Esophagus muscularis mucosa (tissue), 4 donors: ENCODE data around the gene GARRE1. TPM values are rescaled to one million over a fixed set of nuclear protein-coding genes. Genes with fewer than 3 reads are reported as not detected.
A peak's percentile ranks its signal among the peaks of the same experiment; 100 is the strongest.

ENCODE experiments used
- DNase-seq: peaks from one replicate; pipeline ENCODE4 v3.0.0-alpha.2; 2017; ENCODE audit errors: extremely low spot score
- H3K27ac ChIP-seq, 4 donors: fragments of 200-600 bp; sonication (generic); replicated peaks in 1 of 4; 1 replicate in 3 of 4; 2 replicates in 1 of 4; pipeline ENCODE4 v1.5.1; 2016 to 2019; ENCODE audit warnings: mild to moderate bottlenecking in 1 of 4
- H3K27me3 ChIP-seq, 4 donors: fragments of 200-600 bp; sonication (generic); one replicate each; pipeline versions ENCODE4 v1.5.1 to v1.6.0; 2016 to 2019
- H3K36me3 ChIP-seq, 4 donors: fragments of 200-600 bp; sonication (generic); one replicate each; pipeline ENCODE4 v1.5.1; 2016 to 2019
- H3K4me1 ChIP-seq, 4 donors: fragments of 200-600 bp; sonication (generic); one replicate each; pipeline ENCODE4 v1.5.1; 2016 to 2019
- H3K4me3 ChIP-seq, 4 donors: fragments of 200-600 bp; sonication (generic); 1 replicate in 2 of 4; 2 replicates in 2 of 4; pipeline ENCODE4 v1.5.1; 2016 to 2019; ENCODE audit warnings: mild to moderate bottlenecking in 4 of 4, moderate library complexity in 1 of 4
- H3K9me3 ChIP-seq, 4 donors: fragments of 200-600 bp; sonication (generic); 1 replicate in 3 of 4; 2 replicates in 1 of 4; pipeline ENCODE4 v1.5.1; 2016 to 2019
- CTCF ChIP-seq, 3 experiments: fragments of 200-600 bp in 2 of 3; fragments of 450-650 bp in 1 of 3; sonication (generic) in 2 of 3; IDR thresholded peaks; one replicate each; pipeline ENCODE4 v1.5.1; 2017 to 2019; ENCODE audit warnings: antibody characterized with exemption in 3 of 3, mild to moderate bottlenecking in 2 of 3, moderate library complexity in 1 of 3
- EP300 ChIP-seq: sonication (generic); formaldehyde crosslinking; IDR thresholded peaks from one replicate; pipeline ENCODE4 v1.6.1; 2017; ENCODE audit warnings: antibody characterized with exemption
- POLR2A ChIP-seq: fragments of 450-650 bp; IDR thresholded peaks from one replicate; pipeline ENCODE4 v1.6.1; 2017; ENCODE audit warnings: antibody characterized with exemption, moderate library complexity, mild to moderate bottlenecking, low read depth
- POLR2AphosphoS5 ChIP-seq, 2 donors: sonication (generic); formaldehyde crosslinking; IDR thresholded peaks; one replicate each; pipeline ENCODE4 v1.6.1; 2017; ENCODE audit warnings: antibody characterized with exemption in 2 of 2
- WGBS: methylation state at CpG from one replicate; pipeline ENCODE4 v1.1.5; 2018; 5-methylcytosine and 5-hydroxymethylcytosine counted together
- intact Hi-C: fragments of 100-400 bp; cut with DNase I; formaldehyde crosslinking; loops from one replicate; pipeline ENCODE4 v1.15.1; 2023
- total RNA-seq, 4 donors: library from RNA; depleted of rRNA; stranded (reverse); fragments of >200 nt; gene quantifications; one replicate each; pipeline versions ENCODE4 v1.1.0 to v1.2.1, GENCODE V29; 2016

GARRE1 gene
- total RNA-seq, 4 donors from 2014 or later = 11.2 to 31.0 (median 20.8) TPM

GRCh38 chr19:34265221-34265650, 10.9 kb downstream of the GARRE1 start:
- intact Hi-C loops = no loop called here
- no peaks in the 10 kb centered on the region for H3K9me3 ChIP-seq
- peak overlapping the region; percentile 23 to 36 (median 29) for H3K4me3 ChIP-seq
- no peaks in the 10 kb centered on the region for H3K27me3 ChIP-seq
- DNase-seq = no peak
- TF ChIP-seq CTCF (IDR thresholded peaks at IDR 0.05) (no peak), POLR2AphosphoS5 (IDR thresholded peaks at IDR 0.05) (peak; percentile 58 to 68), EP300 (no peak), POLR2A (no peak)
- WGBS = 60% methylated on average over 6 of the region's 6 CpGs
- peaks cover 27 to 53% (median 45%) of the 10 kb centered on the region in 4 donors for H3K4me1 ChIP-seq
- peak overlapping the region in 2 of 4 donors; percentile 44 to 59 for H3K27ac ChIP-seq
- H3K36me3 ChIP-seq = no peaks in the 10 kb centered on the region

GRCh38 chr19:34269081-34269480, 14.7 kb downstream of the GARRE1 start:
- Histone ChIP-seq H3K27me3 (no peaks in the 10 kb centered on the region), H3K9me3 (no peaks in the 10 kb centered on the region), H3K36me3 (peaks cover 0 to 4% (median 0%) of the 10 kb centered on the region in 4 donors), H3K27ac (peak overlapping the region; percentile 49 to 75 (median 57)), H3K4me3 (peak overlapping the region in 1 of 4 donors; percentile 1), H3K4me1 (peaks cover 35 to 62% (median 40%) of the 10 kb centered on the region in 4 donors)
- WGBS = 79% methylated on average over 8 of the region's 8 CpGs
- intact Hi-C loops = no loop called here
- DNase-seq = no peak
- TF ChIP-seq POLR2AphosphoS5 (IDR thresholded peaks at IDR 0.05) = no peak
- TF ChIP-seq EP300 = no peak
- no peak for TF ChIP-seq POLR2A
- TF ChIP-seq CTCF (IDR thresholded peaks at IDR 0.05) = no peak

- Histone ChIP-seq H3K36me3 (peaks cover 0 to 4% (median 0%) of the 10 kb centered on the region in 4 donors), H3K27me3 (no peaks in the 10 kb centered on the region), H3K4me1 (peaks cover 35 to 66% (median 42%) of the 10 kb centered on the region in 4 donors), H3K4me3 (no peak overlapping the region), H3K27ac (peak overlapping the region; percentile 49 to 75 (median 57)), H3K9me3 (no peaks in the 10 kb centered on the region)
- WGBS = 63% methylated on average over 2 of the region's 2 CpGs
- DNase-seq = no peak
- no peak for TF ChIP-seq POLR2A
- no peak for TF ChIP-seq POLR2AphosphoS5 (IDR thresholded peaks at IDR 0.05)
- TF ChIP-seq CTCF (IDR thresholded peaks at IDR 0.05) = no peak
- no peak for TF ChIP-seq EP300
- intact Hi-C loops = no loop called here
Observed at GRCh38 chr19:34269489-34269888, 15.1 kb downstream of the GARRE1 start.

- Histone ChIP-seq H3K27ac (peak overlapping the region; percentile 54 to 75 (median 63)), H3K36me3 (peaks cover 0 to 4% (median 0%) of the 10 kb centered on the region in 4 donors), H3K9me3 (no peaks in the 10 kb centered on the region), H3K27me3 (no peaks in the 10 kb centered on the region), H3K4me3 (peak overlapping the region in 1 of 4 donors; percentile 21), H3K4me1 (peaks cover 34 to 65% (median 45%) of the 10 kb centered on the region in 4 donors)
- TF ChIP-seq POLR2AphosphoS5 (IDR thresholded peaks at IDR 0.05) (peak; percentile 79 to 82), POLR2A (no peak), CTCF (IDR thresholded peaks at IDR 0.05) (no peak), EP300 (no peak)
- DNase-seq = no peak
- intact Hi-C loops = no loop called here
- WGBS = 50% methylated on average over 5 of the region's 5 CpGs
Observed at GRCh38 chr19:34269968-34270621, 15.7 kb downstream of the GARRE1 start.
